K562 treated with DMSO at 1 percent for 12 hours (cell line): Measurements from ENCODE around the gene ERF. TPM values are rescaled to one million over a fixed set of nuclear protein-coding genes. Genes with fewer than 3 reads are reported as not detected.

Source experiments
- total RNA-seq: library from RNA; unstranded; fragments of 300-600 nt; gene quantifications from 2 replicates; pipeline ENCODE4 v1.2.3, GENCODE V29; 2022; ENCODE audit not compliant: insufficient read depth

The ERF gene
- total RNA-seq, result 31.2 and 44.7 TPM in 2 replicates

DNA sequence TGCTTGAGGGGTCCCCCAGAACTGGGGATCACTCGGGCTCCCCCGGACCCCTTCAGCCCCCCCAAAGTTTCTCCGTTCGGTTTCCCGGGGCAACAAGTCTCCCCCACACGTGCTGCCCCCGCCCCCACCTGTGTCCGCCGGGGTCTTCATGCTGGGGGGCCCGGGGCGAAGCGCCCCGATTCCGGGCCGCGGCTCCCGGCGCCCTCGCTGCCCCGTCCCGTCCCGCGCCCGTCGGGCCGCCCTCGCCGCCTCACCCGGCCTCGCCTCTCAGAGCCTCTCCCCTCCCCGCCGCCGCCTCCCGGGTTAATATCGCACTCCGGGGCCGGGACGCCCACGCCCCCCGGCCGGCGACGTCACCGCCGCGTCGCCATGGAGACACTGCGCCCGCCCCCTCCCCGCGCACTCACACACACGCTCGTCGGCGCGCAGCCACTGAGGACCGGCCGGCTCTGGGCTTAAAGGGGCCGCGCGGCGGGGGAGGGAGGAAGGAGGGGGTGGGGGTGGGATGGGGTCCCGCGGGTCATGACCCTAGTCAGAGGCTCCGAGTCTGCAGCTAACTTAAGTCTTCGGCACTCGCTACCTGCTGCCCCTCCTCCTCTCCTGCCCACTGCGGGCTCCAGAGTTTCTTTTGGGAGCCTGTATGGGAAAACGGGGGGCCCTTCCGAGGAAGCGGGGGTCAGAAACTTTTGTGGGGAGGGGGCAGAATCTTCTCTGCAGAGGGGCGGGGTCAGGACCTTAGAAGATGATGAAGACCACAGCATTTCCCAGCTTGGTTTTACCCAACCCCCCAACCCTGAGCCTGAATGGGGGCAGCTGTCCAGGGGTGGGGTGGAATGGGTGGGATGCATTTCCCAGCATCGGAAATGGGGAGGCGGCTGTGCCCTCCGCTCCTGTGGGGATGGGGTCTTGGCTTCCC lies at the start of gene ERF:
ERF (minus strand) TSS at position 279 of the 916 bp plus-strand sequence; CDS start at position 150, 129 bp downstream.

DNA sequence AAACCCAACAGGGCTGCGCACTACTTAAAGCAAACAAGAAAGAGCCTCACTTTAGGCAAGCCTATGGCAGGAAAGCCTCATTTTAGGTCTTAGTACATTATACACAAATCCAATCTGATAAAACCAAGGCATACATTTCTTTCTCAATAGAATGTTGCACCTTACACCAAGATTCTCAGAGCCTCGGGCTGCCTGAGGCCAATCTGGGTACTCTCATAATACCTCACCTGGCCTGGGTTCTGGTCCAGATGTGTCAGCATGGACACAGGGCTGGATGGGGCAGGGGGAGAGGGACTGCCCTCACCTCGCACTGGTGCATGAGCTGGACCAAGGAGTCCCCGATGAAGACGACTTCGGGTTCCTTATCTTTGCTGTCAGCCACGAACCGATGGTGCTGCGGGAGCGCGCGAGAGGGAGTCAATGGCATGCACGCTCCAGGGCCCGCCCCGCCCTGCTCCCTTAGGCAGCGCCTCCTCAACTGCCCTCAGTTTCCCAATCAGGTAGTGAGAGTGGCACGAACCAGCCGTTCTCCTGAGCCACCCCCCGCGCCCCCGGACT lies 46.8 kb upstream of the ERF start, which contains the start of gene PRR19:
PRR19 (plus strand) TSS at position 487 of the 558 bp plus-strand sequence. CDS start 7,453 bp downstream, outside the sequence.

DNA sequence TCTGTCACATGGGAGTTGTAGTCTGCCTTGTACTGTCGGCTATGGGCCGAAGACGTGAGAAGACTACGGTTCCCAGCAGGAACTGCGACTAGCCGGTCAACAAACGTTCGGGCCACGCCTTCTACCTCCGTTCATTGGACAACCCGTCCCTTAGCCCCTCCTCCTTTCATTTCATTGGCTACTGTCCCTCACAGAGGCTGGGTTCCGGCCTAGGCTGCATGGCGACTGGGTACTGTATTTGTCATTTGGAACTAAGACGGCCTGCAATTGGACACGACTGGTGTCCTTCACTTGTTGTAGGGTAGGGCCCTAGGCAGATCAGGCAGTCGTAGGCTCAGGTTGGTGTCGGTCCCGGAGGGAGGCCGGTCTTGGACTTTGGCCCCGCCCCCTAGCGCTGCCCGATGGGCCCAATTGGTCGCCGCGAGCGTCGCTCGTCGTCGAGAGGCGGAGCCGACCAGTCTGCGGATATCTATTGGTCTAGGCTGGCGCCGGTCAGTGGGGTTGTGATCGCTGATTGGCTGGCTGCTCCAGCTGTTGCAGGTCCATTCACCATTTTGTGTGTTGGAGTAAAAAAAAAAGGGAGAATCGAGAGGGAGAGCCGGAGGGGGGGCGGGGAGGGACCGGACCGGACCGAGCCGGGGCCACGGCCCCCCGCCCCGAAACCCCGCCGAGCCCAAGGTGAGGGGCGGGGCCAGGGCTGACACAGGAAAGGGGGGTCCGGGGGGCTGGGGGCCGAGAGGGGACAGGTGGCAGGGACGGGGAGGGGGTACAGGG lies 14.0 kb upstream of the ERF start, which contains the start of gene CIC:
CIC (plus strand) TSS at position 549 of the 774 bp plus-strand sequence. CDS start 2,532 bp downstream, outside the sequence.

DNA sequence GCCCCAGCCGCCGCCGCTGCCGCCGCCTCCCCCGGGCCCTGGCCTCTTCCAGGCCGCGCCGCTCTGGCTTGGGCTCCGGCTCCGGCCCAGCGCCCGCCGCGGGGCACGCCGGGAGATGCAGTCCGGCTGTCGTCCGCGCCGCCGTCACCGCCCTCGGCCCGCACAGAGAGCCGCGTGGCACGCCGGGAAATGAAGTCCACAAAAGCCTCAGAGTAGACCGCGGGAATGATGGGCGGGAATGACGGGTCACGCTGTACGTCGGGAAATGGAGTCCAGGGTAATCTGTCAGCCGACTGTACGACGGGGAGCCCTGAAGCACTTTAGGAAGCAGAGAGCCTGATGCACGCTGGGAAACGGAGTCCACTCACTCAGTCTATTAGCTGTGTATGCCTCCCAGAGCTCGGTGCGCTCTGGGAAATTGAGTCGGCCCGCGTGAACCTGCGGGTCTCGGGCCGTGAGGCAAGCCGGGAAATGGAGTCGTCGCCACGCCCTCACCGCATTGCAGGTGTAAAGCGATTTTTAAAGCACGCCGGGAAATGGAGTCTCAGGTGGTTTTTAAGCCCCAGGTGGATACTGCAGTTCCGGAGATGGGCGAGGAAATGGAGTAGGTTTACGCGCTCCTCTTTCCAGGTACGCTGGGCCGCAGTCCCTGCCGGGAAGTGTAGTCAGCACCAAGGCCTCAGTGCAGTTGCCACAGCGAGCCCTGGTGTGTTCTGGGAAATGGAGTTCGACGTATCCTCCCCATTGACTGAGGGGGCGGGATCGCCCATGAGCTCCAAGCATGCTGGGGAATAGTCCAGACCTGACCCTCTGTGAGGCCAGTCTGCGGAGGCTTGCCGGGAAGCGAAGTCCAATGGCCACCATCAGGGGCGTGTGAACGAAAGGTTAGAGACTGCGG lies 12.2 kb downstream of the ERF start, which contains the start of gene GSK3A:
GSK3A (minus strand) TSS at position 91 of the 898 bp plus-strand sequence. CDS start 137 bp downstream, outside the sequence.

DNA sequence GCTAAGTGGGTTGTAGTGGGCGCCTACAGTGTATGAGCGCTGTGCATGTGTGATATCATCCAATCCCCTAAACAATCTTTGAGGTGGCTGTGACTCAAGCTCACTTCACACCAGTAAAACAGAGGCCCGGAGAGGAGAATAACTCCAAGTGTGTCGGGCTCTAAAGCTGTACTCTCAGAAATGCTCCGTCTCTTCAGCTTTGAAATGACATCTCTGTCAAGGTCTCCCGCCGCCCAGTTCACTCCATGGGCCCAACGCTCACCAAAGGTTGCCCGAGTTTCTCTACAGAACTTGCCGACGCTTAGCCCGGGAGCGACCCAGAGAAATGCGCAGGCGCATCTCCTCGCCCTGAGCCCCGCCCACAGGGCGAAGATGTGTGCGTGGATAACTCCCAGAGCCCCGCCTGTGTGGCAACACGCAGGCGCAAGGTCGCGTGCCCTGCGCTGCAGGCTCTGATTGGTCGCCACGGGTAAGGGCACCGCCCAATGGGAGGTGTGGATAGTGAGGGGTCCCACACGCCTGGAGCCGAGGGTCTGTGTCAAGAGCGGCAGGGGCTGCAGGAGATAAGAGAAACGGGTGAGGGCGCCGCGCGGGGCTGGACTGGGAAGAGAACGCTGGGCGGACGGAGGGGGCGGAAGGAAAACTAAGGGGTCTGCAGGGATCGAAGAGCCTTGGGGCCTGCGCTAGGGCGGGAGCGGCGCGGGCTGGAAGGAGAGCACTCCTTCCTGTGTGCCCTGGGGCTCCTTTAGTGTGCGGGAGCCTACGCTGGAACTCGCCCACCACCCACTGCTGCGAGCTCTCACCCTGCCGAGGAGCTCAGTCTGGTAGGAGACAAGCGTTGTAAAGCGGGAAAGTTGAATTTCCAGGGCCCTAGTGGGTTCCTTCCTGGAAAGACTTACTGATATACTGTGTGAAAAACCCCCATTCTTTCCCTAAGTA lies 34.8 kb downstream of the ERF start, which contains the start of gene ZNF526:
ZNF526 (plus strand) TSS at position 501 of the 939 bp plus-strand sequence. CDS start 4,092 bp downstream, outside the sequence.

DNA sequence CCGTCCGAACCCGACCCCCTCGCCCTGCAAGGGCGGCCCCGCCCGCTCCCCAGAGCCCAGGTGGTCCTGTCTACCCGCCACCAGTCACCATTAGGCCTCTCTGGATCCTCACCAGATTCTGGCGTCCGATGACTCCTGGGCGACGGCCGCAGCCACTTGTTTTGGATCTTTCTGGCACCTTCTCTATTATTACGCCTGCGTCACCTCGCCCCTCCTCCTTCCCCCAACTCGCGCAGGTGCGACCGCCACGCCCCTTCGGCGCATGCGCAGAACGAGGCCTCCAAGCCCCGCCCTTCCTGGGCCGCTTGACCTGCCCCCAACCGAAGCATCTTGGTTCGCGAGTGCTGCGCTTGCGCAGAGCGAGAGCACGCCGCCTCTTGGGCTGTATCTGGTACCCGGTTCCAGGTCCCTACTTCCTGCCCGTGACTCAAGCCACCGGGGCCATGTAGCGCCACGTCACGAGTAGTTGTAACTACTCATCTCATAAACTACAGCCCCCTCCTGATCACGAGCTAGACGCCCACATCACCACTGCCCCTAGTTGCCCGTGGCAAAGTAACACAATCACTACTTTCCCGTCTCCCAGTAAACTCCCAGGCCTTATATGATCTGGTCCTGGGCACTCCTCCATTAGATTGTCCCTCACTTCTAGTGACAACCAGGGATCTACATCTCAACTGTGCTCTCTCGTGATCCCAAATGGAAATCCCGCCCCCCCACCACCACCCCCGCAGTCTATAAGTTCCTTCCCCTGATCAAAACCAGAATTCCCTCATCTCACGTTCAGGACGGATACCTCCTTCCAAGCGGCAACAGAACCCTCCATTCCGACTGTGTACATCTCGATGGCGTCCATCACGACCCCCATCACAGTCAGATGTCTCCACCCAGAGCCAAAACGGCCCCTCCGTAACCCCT lies 37.1 kb downstream of the ERF start, which contains the start of gene DEDD2:
DEDD2 (minus strand) TSS at position 158 of the 918 bp plus-strand sequence. CDS start 670 bp downstream, outside the sequence.

Other genes with a start within 250 kb of the ERF start
- gene GRIK5, start 184.9 kb downstream of the ERF start, total RNA-seq, result 2.1 and 4.2 TPM in 2 replicates
- 16.1 and 22.8 TPM in 2 replicates for gene ZNF574, start 179.0 kb downstream of the ERF start, total RNA-seq
- 0.16 and 0.28 TPM in 2 replicates for gene POU2F2, start 122.7 kb downstream of the ERF start, total RNA-seq
- 43.1 and 48.3 TPM in 2 replicates for gene DEDD2, start 37.5 kb downstream of the ERF start, total RNA-seq
- 6.2 and 12.9 TPM in 2 replicates for gene ZNF526, start 34.8 kb downstream of the ERF start, total RNA-seq
- gene GSK3A, start 12.5 kb downstream of the ERF start, total RNA-seq, result 61.4 and 81.1 TPM in 2 replicates
- 25.9 and 48.3 TPM in 2 replicates for gene CIC, start 14.1 kb upstream of the ERF start, total RNA-seq
- 1.7 TPM in 1 of 2 replicates, not detected in the other for gene PRR19, start 47.0 kb upstream of the ERF start, total RNA-seq
- 99.0 and 119 TPM in 2 replicates for gene PAFAH1B3, start 47.5 kb upstream of the ERF start, total RNA-seq
- 0.69 TPM in 1 of 2 replicates, not detected in the other for gene TMEM145, start 58.2 kb upstream of the ERF start, total RNA-seq
- gene MEGF8, start 70.5 kb upstream of the ERF start, total RNA-seq, result 5.6 and 18.1 TPM in 2 replicates
- gene CNFN, start 135.2 kb upstream of the ERF start, total RNA-seq, result not detected in 2 replicates
- gene LIPE, start 172.3 kb upstream of the ERF start, total RNA-seq, result not detected in 2 replicates
- gene CXCL17, start 187.8 kb upstream of the ERF start, total RNA-seq, result not detected in 2 replicates